HG03460 (cell line): ENCODE measurements around the gene SPIRE2.
"Not testable (repeated sequence)": the region's sequence is repeated elsewhere in the genome, so short reads cannot be mapped to it uniquely, and the experiment has no call there.

Experiments
- ATAC-seq: cut with Tn5 transposase; IDR thresholded peaks from one replicate; pipeline ENCODE4 v1.9.1; 2021; ENCODE audit not compliant: unreplicated experiment

The SPIRE2 gene

DNA sequence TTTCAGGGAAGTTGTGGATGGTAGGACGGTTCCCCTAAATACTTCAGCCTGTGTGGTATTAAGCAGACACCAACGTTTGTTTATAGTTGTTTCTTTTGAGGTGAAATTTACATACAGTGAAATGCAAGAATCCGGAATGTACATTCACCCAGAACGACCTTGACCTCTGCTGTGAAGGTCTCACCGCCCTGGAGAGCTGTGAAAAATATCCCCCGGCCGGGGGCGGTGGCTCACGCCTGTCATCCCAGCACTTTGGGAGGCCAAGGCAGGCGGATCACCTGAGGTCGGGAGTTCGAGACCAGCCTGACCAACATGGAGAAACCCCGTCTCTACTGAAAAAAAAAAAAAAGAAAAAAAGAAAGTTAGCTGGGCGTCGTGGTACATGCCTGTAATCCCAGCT, 8.2 kb downstream of the SPIRE2 start:
- ATAC-seq: not testable (repeated sequence)

DNA sequence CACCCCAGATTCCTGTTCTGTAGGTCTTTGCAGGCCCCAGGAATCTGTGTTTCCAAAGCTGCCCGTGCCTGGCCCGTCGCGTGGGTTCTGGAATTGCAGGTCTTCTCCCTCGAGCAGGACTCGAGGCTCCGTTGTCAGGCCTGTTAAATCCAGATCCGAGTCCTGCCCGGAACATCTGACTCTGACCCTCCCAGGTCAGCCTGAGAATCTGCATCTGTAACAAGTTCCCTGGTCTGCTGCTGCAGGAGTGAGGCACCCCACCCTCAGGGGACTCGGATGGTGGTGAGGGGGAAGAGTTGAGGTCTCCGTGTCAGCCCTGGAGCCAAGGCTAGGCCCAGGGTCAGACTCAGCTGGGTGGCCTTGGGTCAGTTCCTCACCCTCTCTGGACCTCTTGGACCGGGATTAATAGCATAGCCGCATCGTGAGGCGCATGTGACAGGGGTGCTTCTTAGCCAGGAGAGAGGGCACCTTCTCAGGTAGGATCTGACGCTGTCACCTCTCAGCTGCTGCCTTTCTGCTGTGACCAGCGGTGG, 8.8 kb downstream of the SPIRE2 start:
- no peak for ATAC-seq

DNA sequence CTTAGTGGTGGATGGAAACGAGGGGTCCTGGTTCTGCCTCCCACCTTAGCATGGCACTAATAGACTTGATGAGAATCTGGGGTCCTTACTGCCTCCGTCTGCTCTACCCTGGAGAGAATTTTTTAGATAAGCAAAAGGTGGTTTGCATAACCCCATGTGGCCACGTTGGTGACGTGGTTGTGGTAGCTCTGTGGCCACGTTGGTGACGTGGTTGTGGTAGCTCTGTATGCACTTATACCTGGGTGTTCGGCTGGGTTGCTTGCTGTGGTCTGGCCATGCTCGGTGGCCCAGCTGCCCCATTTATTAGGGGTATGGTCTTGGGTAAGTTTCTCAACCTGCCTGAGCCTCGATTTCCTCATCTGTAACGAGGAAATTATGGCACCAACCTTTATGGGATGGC, 13.0 kb downstream of the SPIRE2 start:
- no peak for ATAC-seq

- ATAC-seq: no peak
Observed at GRCh38 chr16:89842471-89843408, 14.5 kb downstream of the SPIRE2 start.

GRCh38 chr16:89843409-89844350, 15.4 kb downstream of the SPIRE2 start:
- no peak for ATAC-seq

DNA sequence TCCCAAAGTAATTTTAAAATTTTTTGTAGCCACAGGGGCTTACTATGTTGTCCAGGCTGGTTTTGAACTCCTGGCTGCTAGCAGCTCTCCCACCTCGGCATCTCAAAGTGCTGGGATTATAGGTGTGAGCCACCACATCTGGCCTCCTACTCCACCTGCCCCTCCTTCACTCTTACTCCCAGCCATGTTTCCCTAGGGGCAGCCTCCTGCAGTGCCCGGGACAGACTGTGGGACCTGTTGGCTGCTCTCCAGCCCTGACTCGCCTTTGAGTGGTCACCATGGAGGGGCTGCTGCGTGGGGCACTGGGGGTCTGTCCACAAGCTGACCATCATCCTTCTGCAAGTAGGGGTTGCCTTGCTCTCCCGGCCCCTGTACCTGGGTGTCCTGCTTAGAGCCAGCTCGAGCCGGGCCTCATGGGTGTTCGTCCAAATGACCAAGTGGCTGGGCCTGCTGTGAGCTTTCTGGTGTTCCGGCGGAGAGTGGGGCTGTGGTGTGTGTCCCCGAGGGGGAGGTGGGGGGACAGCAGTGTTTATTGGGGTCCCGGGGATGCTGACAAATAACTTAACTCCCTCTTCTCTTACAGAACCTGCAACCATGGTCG, 16.6 kb downstream of the SPIRE2 start:
- no peak for ATAC-seq

GRCh38 chr16:89845417-89845816, 17.1 kb downstream of the SPIRE2 start:
- ATAC-seq: no peak

GRCh38 chr16:89847051-89847939, 19.0 kb downstream of the SPIRE2 start:
- no peak for ATAC-seq

- ATAC-seq: no peak
Observed at GRCh38 chr16:89847940-89848297, 19.6 kb downstream of the SPIRE2 start.

- ATAC-seq: no peak
Observed at GRCh38 chr16:89848974-89849373, 20.7 kb downstream of the SPIRE2 start.

GRCh38 chr16:89853306-89853993, 25.2 kb downstream of the SPIRE2 start:
- ATAC-seq: no peak

GRCh38 chr16:89855301-89855945, 27.1 kb downstream of the SPIRE2 start:
- ATAC-seq: no peak

DNA sequence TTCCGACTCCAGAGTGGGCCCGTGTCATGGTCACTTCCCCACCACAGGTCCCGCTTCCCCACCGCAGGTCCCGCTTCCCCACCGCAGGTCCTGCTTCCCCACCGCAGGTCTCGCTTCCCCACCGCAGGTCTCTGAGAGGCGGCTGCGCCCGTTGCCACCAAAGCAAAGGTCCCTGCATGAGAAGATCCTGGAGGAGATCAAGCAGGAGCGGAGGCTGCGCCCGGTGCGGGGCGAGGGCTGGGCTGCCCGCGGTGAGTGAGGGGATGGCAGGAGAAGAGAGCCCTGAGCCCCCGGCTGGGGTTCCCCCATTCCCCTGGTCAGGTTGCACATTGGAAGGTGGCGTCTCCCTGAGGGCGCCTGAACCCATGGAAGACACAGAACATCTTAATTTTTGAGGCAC, 27.7 kb downstream of the SPIRE2 start:
- ATAC-seq: no peak

GRCh38 chr16:89858973-89859614, 30.8 kb downstream of the SPIRE2 start:
- no peak for ATAC-seq

DNA sequence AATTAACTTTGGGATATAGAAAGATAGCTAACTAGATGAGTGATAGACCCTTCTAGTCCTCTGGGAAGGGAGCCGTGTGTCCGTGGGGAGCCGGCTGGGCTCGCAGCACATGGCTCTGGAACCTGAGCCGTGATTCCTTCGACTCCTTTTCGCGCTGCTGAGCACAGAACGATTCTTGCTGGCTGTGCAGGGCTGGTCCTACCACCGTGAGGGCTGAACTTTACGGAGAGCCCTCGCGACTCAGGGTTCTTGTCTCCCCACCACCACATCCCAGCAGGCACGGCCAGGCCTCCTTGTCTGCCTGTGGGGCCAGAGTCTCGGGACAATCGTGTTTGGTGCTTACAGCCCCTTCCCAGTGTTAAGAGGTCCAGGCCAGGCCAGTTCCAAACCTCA, 31.3 kb downstream of the SPIRE2 start:
- ATAC-seq: no peak

GRCh38 chr16:89860747-89861304, 32.6 kb downstream of the SPIRE2 start:
- no peak for ATAC-seq

GRCh38 chr16:89861648-89862047, 33.4 kb downstream of the SPIRE2 start:
- no peak for ATAC-seq

GRCh38 chr16:89862732-89863131, 34.5 kb downstream of the SPIRE2 start:
- no peak for ATAC-seq
